Psoas muscle (tissue), 8 donors: Measurements from ENCODE around the gene CABLES2. TPM values are rescaled to one million over a fixed set of nuclear protein-coding genes. Genes with fewer than 3 reads are reported as not detected.

Experiments used
- ATAC-seq, 4 donors: fragments of 200-7000 bp; cut with Tn5 transposase; one replicate each; pipeline ENCODE4 v1.9.1; 2020; ENCODE audit warnings: moderate library complexity in 3 of 4, mild to moderate bottlenecking in 2 of 4
- DNase-seq, 2 donors: peaks; one replicate each; pipeline ENCODE4 v3.0.0-alpha.2; 2020
- H3K27ac ChIP-seq: fragments of 200-600 bp; one replicate; pipeline ENCODE4 v1.8.0; 2022
- H3K27me3 ChIP-seq, 3 donors: fragments of 200-600 bp in 1 of 3; one replicate each; pipeline versions ENCODE4 v1.6.1 to v1.8.0; 2013 to 2022; ENCODE audit warnings: low read length in 2 of 3, mild to moderate bottlenecking in 2 of 3, moderate library complexity in 1 of 3; ENCODE audit not compliant: insufficient read depth in 3 of 3
- H3K36me3 ChIP-seq, 2 donors: fragments of 200-600 bp in 1 of 2; one replicate each; pipeline versions ENCODE4 v1.6.1 to v1.8.0; 2013 to 2022; ENCODE audit warnings: low read depth in 1 of 2, mild to moderate bottlenecking in 1 of 2, moderate library complexity in 1 of 2; ENCODE audit not compliant: insufficient read depth in 1 of 2
- H3K4me1 ChIP-seq: fragments of 200-600 bp; one replicate; pipeline ENCODE4 v1.8.0; 2022
- H3K4me3 ChIP-seq: fragments of 200-600 bp; one replicate; pipeline ENCODE4 v1.8.0; 2022; ENCODE audit warnings: mild to moderate bottlenecking
- H3K9me3 ChIP-seq: fragments of 200-600 bp; one replicate; pipeline ENCODE4 v1.8.0; 2022
- CTCF ChIP-seq: fragments of 200-600 bp; IDR thresholded peaks from one replicate; pipeline ENCODE4 v1.8.0; 2022; ENCODE audit warnings: antibody characterized with exemption
- WGBS, 3 donors: extraction: QIAGEN DNeasy Blood & Tissue Kit; methylation state at CpG; one replicate each; pipeline versions ENCODE4 v1.1.6 to v1.1.7; 2013; 5-methylcytosine and 5-hydroxymethylcytosine counted together
- intact Hi-C, 2 donors: fragments of 100-400 bp; cut with DNase I; formaldehyde crosslinking; loops; one replicate each; pipeline versions ENCODE4 v1.11.0 to v1.14.2; 2022
- long read RNA-seq, 2 donors: library from polyadenylated mRNA; unstranded; transcript quantifications; one replicate each; pipeline ENCODE4 v2.0.0, GENCODE V29; 2021
- polyA plus RNA-seq, 3 donors: library from polyadenylated mRNA; stranded (reverse); fragments of 200-250 nt; gene quantifications; one replicate each; pipeline ENCODE4 v1.2.3, GENCODE V29; 2013
- total RNA-seq, 4 donors: library from RNA; stranded (reverse); fragmentation: NEBNext Ultra II Directional in 2 of 4; extraction: Animal tissue kit (Norgen Biotek cat#: 25700) in 2 of 4; gene quantifications; one replicate each; pipeline versions ENCODE4 v1.2.1 to v1.2.4, GENCODE V29; 2021 to 2023
- donor health status: healthy with polysubstance abuse.
- donor health status: DM: no; HTN: no; CAD: no; lungs with moderate emphysema.
- donor health status: Bipolar disorder and iron deficiency.
- donor health status: healthy.
- donor health status: DM: yes; HTN: yes; CAD: no.
- donor health status: DM: no; HTN: no; CAD: no.
- donor health status: DM: no; HTN: no; CAD: no.
- donor health status: DM: yes; HTN: yes; CAD: no.

CABLES2 gene, protein sequence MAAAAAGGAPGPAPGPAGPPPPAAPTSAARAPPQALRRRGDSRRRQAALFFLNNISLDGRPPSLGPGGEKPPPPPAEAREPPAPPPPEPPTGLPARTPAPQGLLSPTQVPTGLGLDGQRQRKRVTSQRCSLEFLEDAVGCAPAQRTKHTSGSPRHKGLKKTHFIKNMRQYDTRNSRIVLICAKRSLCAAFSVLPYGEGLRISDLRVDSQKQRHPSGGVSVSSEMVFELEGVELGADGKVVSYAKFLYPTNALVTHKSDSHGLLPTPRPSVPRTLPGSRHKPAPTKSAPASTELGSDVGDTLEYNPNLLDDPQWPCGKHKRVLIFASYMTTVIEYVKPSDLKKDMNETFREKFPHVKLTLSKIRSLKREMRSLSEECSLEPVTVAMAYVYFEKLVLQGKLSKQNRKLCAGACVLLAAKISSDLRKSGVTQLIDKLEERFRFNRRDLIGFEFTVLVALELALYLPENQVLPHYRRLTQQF
- total RNA-seq, result 1 to 10 TPM; 3.0 to 4.2 (median 3.9) TPM
- polyA plus RNA-seq, result 1 to 10 TPM; 2.4 to 4.3 (median 3.5) TPM
- long read RNA-seq, donor 1, partial matches to known transcripts, result 1 of 2 reads
- long read RNA-seq, donor 1, other reads (novel, unspliced or antisense), result 0 of 2 reads
- long read RNA-seq, donor 2, transcript CABLES2-201 (10 exons, 3,785 nt), result major isoform, 6 of 9 reads
- long read RNA-seq, donor 2, partial matches to known transcripts, result 1 of 9 reads
- long read RNA-seq, donor 2, other reads (novel, unspliced or antisense), result 2 of 9 reads

DNA sequence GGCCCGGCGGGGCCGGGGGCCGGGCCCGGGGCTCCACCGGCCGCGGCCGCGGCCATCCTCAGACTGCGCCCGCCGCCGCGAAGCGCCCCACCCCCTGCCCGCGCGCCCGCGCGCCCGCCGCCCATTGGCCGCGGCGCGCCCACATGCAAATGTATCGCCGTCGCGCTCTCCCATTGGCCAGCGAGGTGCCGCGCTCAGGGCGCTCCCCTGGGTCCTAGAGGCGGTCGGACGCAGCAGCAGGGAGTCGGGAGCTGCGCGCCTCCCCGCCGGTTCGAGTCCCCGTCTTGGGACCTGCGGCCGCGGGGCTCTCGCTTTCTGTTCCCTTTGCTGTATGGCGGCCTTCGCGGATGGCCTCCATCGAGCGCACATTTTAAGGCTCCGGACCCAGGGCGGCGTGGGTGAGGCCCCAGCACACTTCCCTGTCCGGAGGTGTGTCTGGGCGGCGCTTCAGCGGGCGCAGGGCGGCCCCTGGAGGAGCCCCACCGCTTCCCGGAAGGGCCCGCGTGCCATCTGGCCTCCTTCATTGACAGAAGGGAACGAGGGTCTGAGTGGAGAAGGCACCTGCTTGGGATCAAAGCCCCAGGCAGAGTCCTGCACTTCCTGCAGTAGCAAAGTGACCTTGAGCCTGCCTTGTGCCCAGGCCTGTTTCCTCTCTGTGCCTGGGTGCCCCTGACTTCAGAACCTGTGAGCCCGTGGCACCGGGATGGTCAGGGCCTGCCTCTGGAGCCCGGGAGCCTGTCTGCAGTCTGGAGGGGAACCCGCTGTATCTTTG is at the start of gene CABLES2:
CABLES2 (minus strand) TSS at position 65 of the 772 bp plus-strand sequence; CDS start at position 56, 9 bp downstream.
- intact Hi-C loops, result loop anchor here in 1 of 2 donors (5.0 kb wide), 1 partner anchor 85 kb away; no protein-coding TSS in a partner anchor
- Histone ChIP-seq H3K36me3 (no peaks in the 10 kb centered on the region), H3K4me3 (peak within 1 kb of the TSS; percentile 74), H3K9me3 (no peaks in the 10 kb centered on the region), H3K4me1 (peaks cover 26% of the 10 kb centered on the region), H3K27me3 (no peaks in the 10 kb centered on the region), H3K27ac (peak within 1 kb of the TSS; percentile 9)
- 5 to 8% (median 6%) methylated on average over 47 to 73 of the region's 73 CpGs for WGBS, 3 donors
- TF ChIP-seq CTCF, result peak; percentile 21
- peak; percentile 92 to 95 (median 94) for ATAC-seq
- DNase-seq, result peak; percentile 96 to 98

GRCh38 chr20:62455929-62456328 is 48.8 kb upstream of the CABLES2 start:
- Histone ChIP-seq H3K36me3 (no peaks in the 10 kb centered on the region), H3K27ac (no peak overlapping the region), H3K4me3 (no peak overlapping the region), H3K27me3 (peaks cover 0 to 40% (median 8%) of the 10 kb centered on the region in 3 donors), H3K4me1 (no peaks in the 10 kb centered on the region), H3K9me3 (no peaks in the 10 kb centered on the region)
- TF ChIP-seq CTCF, result no peak
- WGBS, 3 donors, result 60 to 80% (median 69%) methylated on average over 15 of the region's 15 CpGs
- intact Hi-C loops, result no loop called here
- no peak for DNase-seq
- ATAC-seq, result no peak

DNA sequence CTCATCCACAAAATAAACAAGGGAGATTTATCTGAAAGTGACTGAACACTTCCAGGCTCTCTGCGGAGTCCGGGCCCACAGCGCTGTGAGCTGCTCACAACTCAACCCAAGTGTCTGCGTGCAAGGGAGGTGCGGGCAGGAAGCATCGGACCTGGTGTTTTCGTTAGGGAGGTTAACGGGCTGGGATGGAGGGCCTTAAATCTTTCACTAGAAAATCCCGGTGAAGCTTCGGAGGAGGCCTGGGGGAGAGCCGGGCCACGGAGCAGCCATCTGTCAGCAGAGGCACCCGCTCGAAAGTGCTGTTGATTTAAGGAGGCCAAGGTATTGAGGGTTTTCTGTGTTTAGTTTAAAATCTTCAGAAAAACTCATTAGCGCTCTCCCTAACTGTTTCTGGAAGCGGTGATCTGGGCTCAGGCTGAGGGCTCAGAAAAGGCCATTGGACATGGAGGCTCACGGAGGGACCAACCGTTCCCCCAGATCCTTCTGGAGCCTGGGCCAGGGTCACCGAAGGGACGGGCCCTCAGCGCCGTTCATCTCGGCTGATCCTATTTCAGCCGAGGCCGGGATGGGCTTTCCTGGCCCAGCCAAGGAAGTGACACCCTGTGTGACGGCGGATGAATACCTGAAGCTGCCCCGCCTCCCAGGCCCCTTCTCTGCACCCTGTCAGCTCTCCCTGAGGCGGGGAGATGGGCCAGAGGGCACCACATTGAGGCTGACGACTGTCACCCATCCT is 48.0 kb upstream of the CABLES2 start:
- no peak for TF ChIP-seq CTCF
- Histone ChIP-seq H3K9me3 (no peaks in the 10 kb centered on the region), H3K27ac (no peak overlapping the region), H3K27me3 (peaks cover 0 to 46% (median 8%) of the 10 kb centered on the region in 3 donors), H3K4me1 (no peaks in the 10 kb centered on the region), H3K4me3 (no peak overlapping the region), H3K36me3 (no peaks in the 10 kb centered on the region)
- intact Hi-C loops, result no loop called here
- ATAC-seq (no peak), DNase-seq (no peak)
- 63 to 74% (median 69%) methylated on average over 30 of the region's 30 CpGs for WGBS, 3 donors

DNA sequence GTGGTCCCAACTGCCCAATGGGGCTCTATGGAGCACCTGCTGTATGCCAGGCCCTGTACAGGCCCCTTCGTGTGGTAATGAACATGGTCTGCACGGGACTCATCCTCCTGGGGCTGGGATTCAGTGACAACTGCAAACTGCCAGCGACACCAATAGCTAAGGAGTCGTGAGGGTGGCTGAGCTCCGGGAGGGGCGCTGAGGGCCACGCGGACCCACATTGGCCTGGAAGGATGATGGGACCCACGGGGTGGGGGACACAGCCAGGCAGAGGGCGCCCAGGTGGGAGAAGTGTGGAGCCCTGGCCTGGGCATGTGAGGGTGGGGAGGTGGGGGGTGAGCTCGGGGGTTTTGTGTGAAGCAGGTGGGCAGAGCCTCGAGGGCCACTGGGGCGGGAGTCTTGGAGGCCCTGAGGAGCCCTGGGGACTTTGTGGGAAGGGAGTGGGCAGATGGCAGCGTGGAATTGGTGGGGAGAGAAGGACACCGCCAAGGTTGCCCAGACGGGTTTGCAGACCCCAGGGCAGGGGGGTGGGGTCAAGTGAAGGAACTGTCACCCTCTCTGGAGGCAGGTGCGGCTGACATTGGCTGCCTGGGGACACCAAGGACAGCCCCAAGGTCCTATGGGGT is 46.2 kb upstream of the CABLES2 start:
- no peak for ATAC-seq
- Histone ChIP-seq H3K27ac (no peak overlapping the region), H3K9me3 (no peaks in the 10 kb centered on the region), H3K4me1 (no peaks in the 10 kb centered on the region), H3K36me3 (no peaks in the 10 kb centered on the region), H3K4me3 (no peak overlapping the region), H3K27me3 (peaks cover 0 to 55% (median 10%) of the 10 kb centered on the region in 3 donors)
- no peak for DNase-seq
- intact Hi-C loops, result no loop called here
- 71 to 81% (median 78%) methylated on average over 16 to 17 of the region's 17 CpGs for WGBS, 3 donors
- TF ChIP-seq CTCF, result no peak
